AG10803 (cell line): ENCODE results near the gene IDH2.

Experiments
- DNase-seq: peaks from one replicate; pipeline ENCODE4 v3.0.0; 2010; ENCODE audit warnings: low read depth
- H3K4me3 ChIP-seq: 2 replicates; pipeline ENCODE4 v1.5.1; 2011; ENCODE audit warnings: mild to moderate bottlenecking, low read length, control low read depth
- CTCF ChIP-seq: conservative IDR thresholded peaks from 2 replicates; pipeline ENCODE4 v1.5.1; 2011; ENCODE audit warnings: mild to moderate bottlenecking, low read length, control low read depth, inconsistent platforms

IDH2 gene

GRCh38 chr15:90090226-90090848 is 11.9 kb downstream of the IDH2 start:
- DNase-seq = no peak
- TF ChIP-seq CTCF = no peak
- no peak overlapping the region for H3K4me3 ChIP-seq

- TF ChIP-seq CTCF = peak; percentile 31
- peak; percentile 24 for DNase-seq
- H3K4me3 ChIP-seq = no peak overlapping the region
These were observed 14.7 kb downstream of the IDH2 start for GRCh38 chr15:90087454-90088154.

- peak; percentile 20 for DNase-seq
- H3K4me3 ChIP-seq = no peak overlapping the region
These were observed 15.4 kb downstream of the IDH2 start for GRCh38 chr15:90086868-90087268.

GRCh38 chr15:90085565-90085964 is 16.7 kb downstream of the IDH2 start:
- TF ChIP-seq CTCF = no peak
- no peak overlapping the region for H3K4me3 ChIP-seq
- no peak for DNase-seq

More at GRCh38 chr15:90086868-90087268, 15.4 kb downstream of the IDH2 start:
- TF ChIP-seq CTCF = peak; percentile 70

- no peak for TF ChIP-seq CTCF
- DNase-seq = no peak
- no peak overlapping the region for H3K4me3 ChIP-seq
These were observed 17.3 kb downstream of the IDH2 start for GRCh38 chr15:90084876-90085423.

GRCh38 chr15:90083954-90084607 is 18.2 kb downstream of the IDH2 start:
- DNase-seq = no peak
- TF ChIP-seq CTCF = no peak
- H3K4me3 ChIP-seq = no peak overlapping the region
